Cortex of kidney (tissue), 1 donor: ENCODE measurements around the gene GAS2.
A peak's percentile ranks its signal among the peaks of the same experiment; 100 is the strongest.

Experiments
- DNase-seq: peaks from one replicate; lab custom pipeline; 2025; lab: John Stamatoyannopoulos, UW

Gene GAS2

GRCh38 chr11:22787551-22788162 lies 121.2 kb downstream of the GAS2 start:
- no peak for DNase-seq

GRCh38 chr11:22792497-22792896 lies 126.1 kb downstream of the GAS2 start:
- no peak for DNase-seq

- DNase-seq = no peak
These were observed 129.5 kb downstream of the GAS2 start for GRCh38 chr11:22795914-22796313.

- no peak for DNase-seq
These were observed 130.6 kb downstream of the GAS2 start for GRCh38 chr11:22797047-22797446.

GRCh38 chr11:22798901-22799300 lies 132.5 kb downstream of the GAS2 start:
- DNase-seq = no peak

GRCh38 chr11:22800482-22800881 lies 134.1 kb downstream of the GAS2 start:
- no peak for DNase-seq

GRCh38 chr11:22802861-22803260 lies 136.4 kb downstream of the GAS2 start:
- no peak for DNase-seq

GRCh38 chr11:22807391-22807790 lies 141.0 kb downstream of the GAS2 start:
- no peak for DNase-seq

GRCh38 chr11:22807855-22808570 lies 141.6 kb downstream of the GAS2 start:
- DNase-seq = no peak

- no peak for DNase-seq
These were observed 142.3 kb downstream of the GAS2 start for GRCh38 chr11:22808571-22809197.

- DNase-seq = no peak
These were observed 143.5 kb downstream of the GAS2 start for GRCh38 chr11:22809893-22810292.

GRCh38 chr11:22822203-22822602 lies 155.8 kb downstream of the GAS2 start:
- no peak for DNase-seq

GRCh38 chr11:22828373-22828772 lies 162.0 kb downstream of the GAS2 start:
- no peak for DNase-seq

GRCh38 chr11:22829231-22830081 lies 163.0 kb downstream of the GAS2 start, which contains the start of gene SVIP:
Gene SVIP (minus strand): TSS chr11:22829801. CDS start chr11:22829748, 53 bp downstream.
- DNase-seq = peak; percentile 31

- no peak for DNase-seq
These were observed 163.6 kb downstream of the GAS2 start for GRCh38 chr11:22830082-22830414.

GRCh38 chr11:22832315-22833015 lies 166.1 kb downstream of the GAS2 start:
- no peak for DNase-seq

- DNase-seq = no peak
These were observed 180.3 kb downstream of the GAS2 start for GRCh38 chr11:22846726-22847125.

- no peak for DNase-seq
These were observed 185.1 kb downstream of the GAS2 start for GRCh38 chr11:22851477-22851876.

GRCh38 chr11:22859756-22860155 lies 193.3 kb downstream of the GAS2 start:
- DNase-seq = no peak

GRCh38 chr11:22860241-22860640 lies 193.8 kb downstream of the GAS2 start, which contains the start of gene CCDC179:
Gene CCDC179 (minus strand): TSS chr11:22860474. CDS start chr11:22860421, 53 bp downstream.
- DNase-seq = no peak
